ENCODE data around the gene LENG1.

DNA sequence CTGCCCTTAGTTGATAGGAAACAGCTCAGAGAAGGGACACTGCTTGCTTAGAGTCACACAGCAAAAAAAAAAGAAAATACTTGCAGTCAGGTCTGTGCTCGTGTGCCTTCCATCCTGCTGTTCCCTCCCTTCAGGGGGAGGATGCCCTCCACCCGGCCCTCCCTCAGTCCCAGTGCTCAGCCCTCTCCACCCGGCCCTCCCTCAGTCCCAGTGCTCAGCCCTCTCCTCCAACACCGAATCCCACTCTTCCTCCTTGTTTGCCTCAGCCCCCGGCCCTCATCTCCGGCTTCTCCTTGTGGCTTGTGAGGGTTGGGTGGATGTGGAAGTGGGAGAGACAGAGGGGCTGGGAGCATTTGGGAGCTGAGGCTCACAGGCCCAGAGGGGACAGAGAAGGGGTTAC, 49.9 kb downstream of the LENG1 start:
- no peak for TF ChIP-seq CTCF (IDR thresholded peaks at IDR 0.05)
- TF ChIP-seq EZH2 (IDR thresholded peaks at IDR 0.05) = no peak
